ENCODE results near the gene ATP1A4. TPM values are rescaled to one million over a fixed set of nuclear protein-coding genes. Genes with fewer than 3 reads are reported as not detected.

Gene ATP1A4
- total RNA-seq, 1 donor, result not detected

DNA sequence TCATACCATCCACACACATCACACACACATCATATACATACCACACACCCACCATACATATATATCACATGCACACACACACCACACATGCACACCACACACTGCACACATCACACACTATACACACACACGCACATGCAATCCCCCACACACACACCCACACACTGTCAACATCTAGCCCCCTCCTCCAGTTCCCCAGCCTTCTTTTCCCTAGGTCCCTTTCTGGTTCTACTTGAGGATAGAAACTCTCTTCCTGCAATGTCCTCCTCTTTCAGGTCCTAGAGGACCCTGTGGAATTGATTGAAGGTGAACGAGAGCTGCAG is 43.3 kb downstream of the ATP1A4 start:
- Histone ChIP-seq H3K36me3 (ENCODE audit: insufficient read depth, low read length) (no peaks in the 10 kb centered on the region), H3K4me3 (ENCODE audit: insufficient read depth, low read length) (no peak overlapping the region), H3K9me3 (ENCODE audit: low read depth, low read length) (no peaks in the 10 kb centered on the region), H3K27me3 (ENCODE audit: insufficient read depth, low read length) (no peaks in the 10 kb centered on the region), H3K79me2 (ENCODE audit: insufficient read depth, low read length) (no peaks in the 10 kb centered on the region), H3K4me2 (ENCODE audit: insufficient read depth, low read length) (no peak overlapping the region), H4K20me1 (ENCODE audit: insufficient read depth, low read length) (no peaks in the 10 kb centered on the region), H3K4me1 (ENCODE audit: insufficient read depth, low read length) (peaks cover 7% of the 10 kb centered on the region), H3K27ac (ENCODE audit: low read depth, low read length) (no peak overlapping the region), H2AFZ (ENCODE audit: low read length) (no peak overlapping the region)
- no peak for DNase-seq (ENCODE audit: insufficient read length, low spot score, missing footprints)
- TF ChIP-seq, protein P1, sequence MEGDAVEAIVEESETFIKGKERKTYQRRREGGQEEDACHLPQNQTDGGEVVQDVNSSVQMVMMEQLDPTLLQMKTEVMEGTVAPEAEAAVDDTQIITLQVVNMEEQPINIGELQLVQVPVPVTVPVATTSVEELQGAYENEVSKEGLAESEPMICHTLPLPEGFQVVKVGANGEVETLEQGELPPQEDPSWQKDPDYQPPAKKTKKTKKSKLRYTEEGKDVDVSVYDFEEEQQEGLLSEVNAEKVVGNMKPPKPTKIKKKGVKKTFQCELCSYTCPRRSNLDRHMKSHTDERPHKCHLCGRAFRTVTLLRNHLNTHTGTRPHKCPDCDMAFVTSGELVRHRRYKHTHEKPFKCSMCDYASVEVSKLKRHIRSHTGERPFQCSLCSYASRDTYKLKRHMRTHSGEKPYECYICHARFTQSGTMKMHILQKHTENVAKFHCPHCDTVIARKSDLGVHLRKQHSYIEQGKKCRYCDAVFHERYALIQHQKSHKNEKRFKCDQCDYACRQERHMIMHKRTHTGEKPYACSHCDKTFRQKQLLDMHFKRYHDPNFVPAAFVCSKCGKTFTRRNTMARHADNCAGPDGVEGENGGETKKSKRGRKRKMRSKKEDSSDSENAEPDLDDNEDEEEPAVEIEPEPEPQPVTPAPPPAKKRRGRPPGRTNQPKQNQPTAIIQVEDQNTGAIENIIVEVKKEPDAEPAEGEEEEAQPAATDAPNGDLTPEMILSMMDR (IDR thresholded peaks at IDR 0.05; ENCODE audit: extremely low read depth, low read depth, low read length), result no peak

DNA sequence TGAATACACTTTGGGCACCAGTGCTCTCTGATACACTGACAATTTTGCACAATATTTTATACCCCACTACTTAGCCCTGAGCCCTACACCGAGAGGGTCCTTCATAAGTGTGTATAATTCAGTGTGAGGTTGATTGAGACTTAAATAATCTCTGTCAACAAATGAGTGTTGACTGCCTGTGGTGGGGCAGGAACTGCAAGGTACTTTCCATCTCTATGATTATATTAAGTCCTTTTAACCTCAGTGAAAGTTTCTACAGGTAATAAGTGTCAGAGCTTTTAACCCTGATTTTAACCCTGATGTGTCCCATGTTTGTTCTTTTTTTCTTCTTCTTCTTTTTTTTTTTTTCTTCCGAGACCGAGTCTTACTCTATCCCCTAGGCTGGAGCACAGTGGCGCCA is 44.7 kb downstream of the ATP1A4 start:
- no peaks in the 10 kb centered on the region for H4K20me1 ChIP-seq (ENCODE audit: insufficient read depth, low read length)
- TF ChIP-seq, protein P1 (IDR thresholded peaks at IDR 0.05; ENCODE audit: extremely low read depth, low read depth, low read length), result no peak
- H3K4me1 ChIP-seq (ENCODE audit: insufficient read depth, low read length), result peaks cover 4% of the 10 kb centered on the region
- no peaks in the 10 kb centered on the region for H3K9me3 ChIP-seq (ENCODE audit: low read depth, low read length)
- no peak overlapping the region for H2AFZ ChIP-seq (ENCODE audit: low read length)
- H3K4me3 ChIP-seq (ENCODE audit: insufficient read depth, low read length), result no peak overlapping the region
- H3K4me2 ChIP-seq (ENCODE audit: insufficient read depth, low read length), result no peak overlapping the region
- DNase-seq (ENCODE audit: insufficient read length, low spot score, missing footprints), result no peak
- H3K27ac ChIP-seq (ENCODE audit: low read depth, low read length), result no peak overlapping the region
- H3K36me3 ChIP-seq (ENCODE audit: insufficient read depth, low read length), result no peaks in the 10 kb centered on the region
- no peaks in the 10 kb centered on the region for H3K27me3 ChIP-seq (ENCODE audit: insufficient read depth, low read length)
- H3K79me2 ChIP-seq (ENCODE audit: insufficient read depth, low read length), result no peaks in the 10 kb centered on the region

DNA sequence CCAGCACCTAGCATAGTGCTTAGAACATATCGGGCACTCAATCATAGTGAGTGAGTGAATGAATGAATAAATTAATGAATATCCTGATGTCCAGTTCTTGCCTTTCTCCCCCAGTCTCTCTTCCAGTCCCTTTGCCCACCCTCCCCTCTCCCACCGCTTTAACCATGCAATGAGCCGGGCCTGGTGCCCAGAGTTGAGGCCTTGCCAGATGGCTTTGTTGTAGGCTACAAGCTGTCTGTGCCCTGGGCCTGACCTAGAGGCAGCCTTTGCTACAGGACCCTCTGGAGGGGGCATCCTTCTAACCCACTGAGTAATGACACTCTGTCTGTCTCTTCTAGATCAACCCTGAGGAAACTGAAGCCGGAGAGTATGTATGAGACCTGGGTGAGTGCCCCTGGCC is 45.8 kb downstream of the ATP1A4 start:
- no peaks in the 10 kb centered on the region for H3K27me3 ChIP-seq (ENCODE audit: insufficient read depth, low read length)
- peaks cover 4% of the 10 kb centered on the region for H3K4me1 ChIP-seq (ENCODE audit: insufficient read depth, low read length)
- H3K36me3 ChIP-seq (ENCODE audit: insufficient read depth, low read length), result no peaks in the 10 kb centered on the region
- TF ChIP-seq, protein P1 (IDR thresholded peaks at IDR 0.05; ENCODE audit: extremely low read depth, low read depth, low read length), result no peak
- no peak overlapping the region for H3K4me2 ChIP-seq (ENCODE audit: insufficient read depth, low read length)
- DNase-seq (ENCODE audit: insufficient read length, low spot score, missing footprints), result no peak
- no peak overlapping the region for H3K27ac ChIP-seq (ENCODE audit: low read depth, low read length)
- no peaks in the 10 kb centered on the region for H4K20me1 ChIP-seq (ENCODE audit: insufficient read depth, low read length)
- H3K4me3 ChIP-seq (ENCODE audit: insufficient read depth, low read length), result no peak overlapping the region
- H2AFZ ChIP-seq (ENCODE audit: low read length), result no peak overlapping the region
- H3K9me3 ChIP-seq (ENCODE audit: low read depth, low read length), result no peaks in the 10 kb centered on the region
- no peaks in the 10 kb centered on the region for H3K79me2 ChIP-seq (ENCODE audit: insufficient read depth, low read length)

GRCh38 chr1:160200786-160201185 is 49.4 kb downstream of the ATP1A4 start:
- H3K79me2 ChIP-seq (ENCODE audit: insufficient read depth, low read length), result peaks cover 5% of the 10 kb centered on the region
- DNase-seq (ENCODE audit: insufficient read length, low spot score, missing footprints), result no peak
- TF ChIP-seq, protein P1 (IDR thresholded peaks at IDR 0.05; ENCODE audit: extremely low read depth, low read depth, low read length), result no peak
- H3K4me3 ChIP-seq (ENCODE audit: insufficient read depth, low read length), result no peak overlapping the region
- no peak overlapping the region for H2AFZ ChIP-seq (ENCODE audit: low read length)
- H3K27ac ChIP-seq (ENCODE audit: low read depth, low read length), result no peak overlapping the region
- no peaks in the 10 kb centered on the region for H3K27me3 ChIP-seq (ENCODE audit: insufficient read depth, low read length)
- H4K20me1 ChIP-seq (ENCODE audit: insufficient read depth, low read length), result no peaks in the 10 kb centered on the region
- no peaks in the 10 kb centered on the region for H3K36me3 ChIP-seq (ENCODE audit: insufficient read depth, low read length)
- peaks cover 7% of the 10 kb centered on the region for H3K4me1 ChIP-seq (ENCODE audit: insufficient read depth, low read length)
- no peaks in the 10 kb centered on the region for H3K9me3 ChIP-seq (ENCODE audit: low read depth, low read length)
- H3K4me2 ChIP-seq (ENCODE audit: insufficient read depth, low read length), result no peak overlapping the region

Data from osteoblast (primary cell).